Upper lobe of right lung (tissue), 1 donor: ENCODE data around the gene PTAFR. TPM values are rescaled to one million over a fixed set of nuclear protein-coding genes. Genes with fewer than 3 reads are reported as not detected.

ENCODE experiments used
- ATAC-seq: fragments of 200-7000 bp; cut with Tn5 transposase; one replicate; pipeline ENCODE4 v1.9.1; 2020; ENCODE audit warnings: mild to moderate bottlenecking, moderate library complexity
- DNase-seq: peaks from one replicate; pipeline ENCODE4 v3.0.0-alpha.2; 2020
- H3K27ac ChIP-seq: fragments of 200-600 bp; one replicate; pipeline ENCODE4 v1.8.0; 2022
- H3K27me3 ChIP-seq: fragments of 200-600 bp; one replicate; pipeline ENCODE4 v1.8.0; 2022; ENCODE audit warnings: mild to moderate bottlenecking
- H3K36me3 ChIP-seq: fragments of 200-600 bp; one replicate; pipeline ENCODE4 v1.8.0; 2022
- H3K4me1 ChIP-seq: fragments of 200-600 bp; one replicate; pipeline ENCODE4 v1.8.0; 2022
- H3K4me3 ChIP-seq: fragments of 200-600 bp; one replicate; pipeline ENCODE4 v1.8.0; 2022; ENCODE audit warnings: mild to moderate bottlenecking
- H3K9me3 ChIP-seq: fragments of 200-600 bp; one replicate; pipeline ENCODE4 v1.8.0; 2022
- CTCF ChIP-seq: fragments of 200-600 bp; IDR thresholded peaks from one replicate; pipeline ENCODE4 v1.8.0; 2022; ENCODE audit warnings: antibody characterized with exemption
- intact Hi-C: fragments of 100-400 bp; cut with DNase I; formaldehyde crosslinking; loops from one replicate; pipeline ENCODE4 v1.11.0; 2022
- long read RNA-seq: library from polyadenylated mRNA; unstranded; transcript quantifications from one replicate; pipeline ENCODE4 v2.0.0, GENCODE V29; 2021
- total RNA-seq: library from RNA; stranded (reverse); fragmentation: NEBNext Ultra II Directional; extraction: Animal tissue kit (Norgen Biotek cat#: 25700); gene quantifications from one replicate; pipeline ENCODE4 v1.2.1, GENCODE V29; 2021
- donor health status: DM: no; HTN: yes; CAD: no; lungs with severe emphysema.

Gene PTAFR, protein sequence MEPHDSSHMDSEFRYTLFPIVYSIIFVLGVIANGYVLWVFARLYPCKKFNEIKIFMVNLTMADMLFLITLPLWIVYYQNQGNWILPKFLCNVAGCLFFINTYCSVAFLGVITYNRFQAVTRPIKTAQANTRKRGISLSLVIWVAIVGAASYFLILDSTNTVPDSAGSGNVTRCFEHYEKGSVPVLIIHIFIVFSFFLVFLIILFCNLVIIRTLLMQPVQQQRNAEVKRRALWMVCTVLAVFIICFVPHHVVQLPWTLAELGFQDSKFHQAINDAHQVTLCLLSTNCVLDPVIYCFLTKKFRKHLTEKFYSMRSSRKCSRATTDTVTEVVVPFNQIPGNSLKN
- 31.6 TPM for total RNA-seq
- long read RNA-seq, full-length matches to known transcripts: 42 of 72 reads
- long read RNA-seq, partial matches to known transcripts: 0 of 72 reads
- long read RNA-seq, other reads (novel, unspliced or antisense): 30 of 72 reads

DNA sequence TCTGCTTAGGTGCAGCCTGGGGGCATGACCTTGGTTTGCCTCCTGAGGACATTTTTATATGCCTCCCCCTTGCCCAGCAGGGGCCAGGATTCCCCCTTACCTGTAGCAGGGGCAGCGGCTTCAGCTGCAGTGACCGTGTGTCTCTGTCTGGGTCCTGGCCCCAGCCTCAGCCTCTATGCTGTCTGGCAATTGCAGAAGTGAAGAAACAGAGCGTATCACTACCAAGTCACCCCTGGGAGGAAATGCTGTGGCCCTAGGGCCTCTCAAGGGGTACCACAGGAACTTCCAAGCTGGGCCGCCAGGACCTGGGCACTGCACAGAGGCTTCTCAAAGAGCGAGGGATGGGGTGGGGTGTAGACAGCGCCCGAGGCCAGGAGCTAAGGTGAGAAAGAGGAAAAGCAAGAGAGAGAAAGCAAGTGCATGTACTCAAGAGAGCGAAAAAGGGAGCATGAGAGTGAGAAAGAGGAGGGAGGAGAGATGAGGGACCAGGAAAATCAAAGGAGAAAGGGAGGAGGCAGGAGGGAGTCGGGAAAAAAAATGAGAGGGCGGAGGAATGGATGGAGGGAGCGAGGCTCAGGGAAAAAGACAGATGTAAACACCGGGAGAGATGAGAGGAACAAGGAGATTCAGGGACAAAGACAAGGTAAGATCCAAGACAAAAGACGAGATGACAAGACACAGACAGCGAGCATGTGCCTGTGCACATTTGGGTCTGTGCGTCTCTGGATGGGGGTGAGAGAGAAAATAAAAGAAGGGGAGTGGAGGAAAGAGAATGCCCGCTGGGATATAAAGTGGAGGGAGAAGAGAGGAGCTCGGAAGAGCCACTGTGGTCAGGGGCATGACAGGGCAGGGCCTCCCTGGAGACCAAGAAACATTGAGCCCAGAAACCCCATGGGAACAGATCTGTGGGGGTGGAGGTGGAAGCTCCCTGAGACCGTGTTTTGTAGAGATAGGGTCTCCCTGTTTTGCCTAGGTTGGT, at the start of gene PTAFR:
PTAFR (minus strand) TSS at position 199 of the 979 bp plus-strand sequence. CDS start 25,669 bp downstream, outside the sequence.
- no peaks in the 10 kb centered on the region for H3K27me3 ChIP-seq
- H3K4me3 ChIP-seq: peak within 1 kb of the TSS; percentile 35
- intact Hi-C loops: no loop called here
- H3K9me3 ChIP-seq: no peaks in the 10 kb centered on the region
- TF ChIP-seq CTCF: no peak
- DNase-seq (peak; percentile 72), ATAC-seq (peak; percentile 74)
- peak within 1 kb of the TSS; percentile 80 for H3K27ac ChIP-seq
- peaks cover 23% of the 10 kb centered on the region for H3K4me1 ChIP-seq
- no peaks in the 10 kb centered on the region for H3K36me3 ChIP-seq

GRCh38 chr1:28213315-28213714, 36.8 kb upstream of the PTAFR start:
- Histone ChIP-seq H3K36me3 (peaks cover 70% of the 10 kb centered on the region), H3K4me1 (no peaks in the 10 kb centered on the region)
- intact Hi-C loops: loop anchor here (5.0 kb wide), 1 partner anchor 121 kb away; no protein-coding TSS in a partner anchor

GRCh38 chr1:28209700-28210099, 33.2 kb upstream of the PTAFR start:
- DNase-seq: no peak
- H3K4me1 ChIP-seq: no peaks in the 10 kb centered on the region
- no peak for TF ChIP-seq CTCF
- intact Hi-C loops: loop anchor here (5.0 kb wide), 1 partner anchor 117 kb away; no protein-coding TSS in a partner anchor
- no peak for ATAC-seq
- no peak overlapping the region for H3K4me3 ChIP-seq
- H3K9me3 ChIP-seq: no peaks in the 10 kb centered on the region
- H3K27ac ChIP-seq: no peak overlapping the region
- H3K36me3 ChIP-seq: peaks cover 93% of the 10 kb centered on the region
- no peaks in the 10 kb centered on the region for H3K27me3 ChIP-seq

More at GRCh38 chr1:28213315-28213714, 36.8 kb upstream of the PTAFR start:
- ATAC-seq (no peak), DNase-seq (no peak)
- no peak for TF ChIP-seq CTCF
- Histone ChIP-seq H3K27me3 (no peaks in the 10 kb centered on the region), H3K9me3 (no peaks in the 10 kb centered on the region), H3K4me3 (no peak overlapping the region), H3K27ac (no peak overlapping the region)

DNA sequence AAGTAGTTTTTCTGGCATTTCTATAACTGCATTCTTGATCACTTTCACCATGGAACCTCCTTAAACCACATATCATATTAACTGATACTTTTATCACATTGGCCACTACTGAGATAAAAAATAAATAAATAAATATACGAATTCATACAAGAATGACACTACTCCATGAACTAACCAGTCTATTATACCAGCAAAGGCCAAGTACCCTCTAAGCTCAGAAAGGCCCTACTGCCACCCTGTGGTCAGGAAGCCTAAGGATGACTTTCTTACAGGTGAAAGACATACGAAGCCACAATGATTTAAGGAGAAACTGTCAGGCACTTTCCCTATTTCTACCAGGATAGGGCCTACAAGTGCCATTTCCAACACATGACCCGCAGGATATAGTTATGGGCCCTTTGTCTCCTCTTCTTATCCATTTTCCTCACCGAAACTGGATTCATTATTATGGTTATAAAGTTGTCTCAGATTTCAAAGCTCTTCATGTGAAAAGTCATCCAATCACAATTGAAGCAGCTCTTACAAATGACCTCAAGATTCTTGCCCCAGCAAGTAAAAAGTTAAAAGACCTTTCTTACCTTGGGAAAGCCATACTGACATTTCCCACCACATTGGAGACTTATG, 32.4 kb upstream of the PTAFR start:
- DNase-seq (no peak), ATAC-seq (peak; percentile 93)
- intact Hi-C loops: no loop called here
- Histone ChIP-seq H3K36me3 (peaks cover 93% of the 10 kb centered on the region), H3K27ac (no peak overlapping the region), H3K27me3 (no peaks in the 10 kb centered on the region), H3K9me3 (no peaks in the 10 kb centered on the region), H3K4me3 (no peak overlapping the region), H3K4me1 (no peaks in the 10 kb centered on the region)
- peak; percentile 70 for TF ChIP-seq CTCF

DNA sequence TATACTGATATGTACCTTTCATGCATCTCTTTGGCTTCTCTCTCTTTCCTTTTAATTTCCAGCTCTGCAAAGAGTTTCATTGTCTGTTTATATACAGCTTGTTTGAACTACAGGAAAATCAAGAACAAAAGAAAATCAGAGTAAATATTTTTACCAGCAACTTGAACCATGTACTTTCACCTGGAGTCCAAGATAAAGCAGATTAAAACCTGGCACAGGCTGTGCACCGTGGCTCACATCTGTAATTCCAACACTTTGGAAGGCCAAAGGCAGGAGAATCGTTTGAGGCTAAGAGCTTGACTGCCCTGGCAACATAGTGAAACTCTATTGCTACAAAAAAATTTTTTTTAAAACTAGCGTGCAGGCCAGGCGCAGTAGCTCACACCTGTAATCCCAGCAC, 28.8 kb upstream of the PTAFR start:
- no peaks in the 10 kb centered on the region for H3K4me1 ChIP-seq
- no peak overlapping the region for H3K27ac ChIP-seq
- intact Hi-C loops: no loop called here
- no peak overlapping the region for H3K4me3 ChIP-seq
- no peaks in the 10 kb centered on the region for H3K27me3 ChIP-seq
- TF ChIP-seq CTCF: no peak
- DNase-seq (no peak), ATAC-seq (no peak)
- no peaks in the 10 kb centered on the region for H3K9me3 ChIP-seq
- H3K36me3 ChIP-seq: peaks cover 99% of the 10 kb centered on the region
